Hematopoietic multipotent progenitor cell treated with erythropoietin and hydrocortisone succinate and interleukin-3 and kit ligand, for 6 days (in vitro differentiated cells): Measurements from ENCODE around the gene NRG4.
"Not testable (repeated sequence)": the region's sequence is repeated elsewhere in the genome, so short reads cannot be mapped to it uniquely, and the experiment has no call there.

Source experiments
- DNase-seq: peaks from one replicate; pipeline ENCODE4 v3.0.0-alpha.2; 2015

NRG4 gene

GRCh38 chr15:75992897-75993296 lies 19.3 kb downstream of the NRG4 start:
- no peak for DNase-seq

- no peak for DNase-seq
Observed at GRCh38 chr15:75989875-75990274, 22.3 kb downstream of the NRG4 start.

GRCh38 chr15:75989045-75989444 lies 23.2 kb downstream of the NRG4 start:
- no peak for DNase-seq

DNA sequence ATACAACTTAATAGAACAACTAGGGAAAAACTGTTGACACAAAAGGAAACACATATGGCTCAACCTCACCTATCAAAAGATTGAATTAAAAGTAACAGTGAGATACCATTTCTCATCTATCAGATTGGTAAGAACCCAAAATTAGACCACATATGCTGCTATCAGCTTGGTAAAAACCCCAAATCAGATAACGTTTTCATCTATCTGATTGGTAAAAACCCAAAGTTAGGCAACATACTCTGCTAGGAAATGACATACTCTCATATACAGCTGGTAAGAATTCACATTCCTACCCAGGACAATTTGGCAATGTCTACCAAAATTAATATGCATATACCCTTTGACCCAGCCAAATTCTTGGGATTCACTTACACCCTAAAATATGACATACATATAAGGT lies 26.3 kb downstream of the NRG4 start:
- DNase-seq: peak; percentile 59

GRCh38 chr15:75984706-75985105 lies 27.5 kb downstream of the NRG4 start:
- not testable (repeated sequence) for DNase-seq

DNA sequence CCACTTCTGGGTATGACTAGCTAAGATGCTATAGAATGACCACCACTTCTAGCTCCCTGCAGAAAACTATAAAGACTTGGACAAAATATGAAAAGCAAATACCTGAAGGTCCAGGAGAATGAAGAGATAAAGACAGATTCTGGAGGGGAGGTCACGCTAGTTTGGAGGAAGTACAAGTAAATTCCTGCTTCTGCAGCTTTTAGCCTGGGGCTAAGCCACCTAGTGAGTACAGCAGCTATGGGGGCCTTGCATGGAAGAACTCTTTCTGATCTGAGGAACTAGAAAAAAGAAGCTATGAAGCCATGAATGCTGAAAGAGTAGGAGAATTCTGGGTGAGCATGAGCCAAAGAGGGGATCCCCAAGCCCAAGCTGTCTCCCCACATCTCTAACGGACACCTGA lies 29.8 kb downstream of the NRG4 start:
- no peak for DNase-seq

GRCh38 chr15:75981149-75981815 lies 30.9 kb downstream of the NRG4 start:
- no peak for DNase-seq

GRCh38 chr15:75976766-75977165 lies 35.5 kb downstream of the NRG4 start:
- DNase-seq: peak; percentile 55

DNA sequence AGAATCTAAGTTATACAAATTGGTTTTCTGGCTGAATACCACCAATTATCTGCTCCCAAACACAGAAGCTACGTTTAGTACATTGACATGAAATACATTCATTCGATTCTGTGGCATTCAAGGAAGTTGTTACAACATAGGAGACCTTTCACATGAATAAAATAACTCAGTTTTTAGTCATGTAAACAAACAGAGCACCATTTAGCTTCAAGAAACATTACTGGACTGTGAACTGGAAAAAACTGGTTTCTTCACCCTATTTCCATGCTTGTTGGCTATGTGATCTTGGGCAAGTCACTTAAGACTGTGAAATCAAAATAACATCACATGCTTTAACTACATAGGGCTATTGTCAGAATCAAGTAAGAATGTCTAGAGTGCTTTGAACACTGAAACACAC lies 46.2 kb downstream of the NRG4 start:
- no peak for DNase-seq

DNA sequence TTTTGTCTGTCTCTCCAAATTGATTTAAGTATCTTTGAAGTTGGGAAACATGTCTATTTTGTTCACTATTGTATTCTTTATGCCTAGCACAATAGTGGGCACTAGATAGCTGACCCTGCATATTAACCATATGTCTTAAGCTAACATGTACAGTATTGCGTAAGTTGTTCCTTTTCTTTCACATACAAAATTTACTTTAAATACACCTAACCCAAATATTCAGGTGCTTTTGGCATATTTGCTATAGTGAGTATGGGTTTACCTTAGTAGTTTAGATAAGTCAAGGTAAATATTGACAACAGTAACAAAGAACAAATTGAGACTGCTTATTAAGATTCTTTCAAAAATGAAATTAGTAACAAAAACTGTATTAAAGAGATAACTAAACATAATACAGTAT lies 50.9 kb downstream of the NRG4 start:
- DNase-seq: no peak

DNA sequence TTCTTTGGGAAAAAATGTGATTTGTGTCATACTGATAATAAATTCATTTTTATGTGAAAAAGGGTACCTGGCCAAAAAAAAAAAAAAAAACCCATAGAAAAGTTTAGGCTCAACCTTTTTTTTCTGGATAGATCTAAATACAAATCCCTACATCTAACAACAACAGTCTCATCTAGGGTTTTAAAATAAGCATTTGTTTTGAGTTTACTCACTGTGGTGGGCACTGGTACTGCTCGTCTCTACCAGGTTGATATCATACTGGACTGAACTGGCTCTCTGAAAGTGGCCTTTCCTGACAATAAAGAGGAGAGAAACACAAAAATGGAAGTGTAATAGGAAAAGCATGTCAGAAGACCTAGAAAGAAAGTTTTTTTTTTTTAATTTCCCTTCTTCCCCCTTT lies 56.5 kb downstream of the NRG4 start:
- DNase-seq: no peak

DNA sequence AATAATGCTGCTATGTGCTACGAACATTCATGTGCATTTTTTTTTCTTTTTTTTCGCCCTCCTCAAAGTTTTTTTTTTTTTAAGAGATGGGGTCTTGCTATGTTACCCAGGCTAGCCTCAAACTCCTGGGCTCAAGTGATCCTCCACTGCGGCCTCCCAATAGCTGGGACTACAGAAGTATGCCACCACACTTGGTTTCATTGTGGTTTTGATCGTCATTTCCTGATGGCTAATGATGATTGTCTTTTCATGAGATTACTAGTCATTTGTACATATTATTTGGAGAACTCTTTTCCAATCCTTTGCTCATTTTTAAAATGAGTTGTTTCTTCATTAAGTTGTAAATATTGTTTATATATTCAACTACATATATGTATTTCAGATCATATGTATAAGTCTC lies 59.7 kb downstream of the NRG4 start:
- DNase-seq: peak; percentile 23

GRCh38 chr15:75948761-75949296 lies 63.4 kb downstream of the NRG4 start:
- DNase-seq: no peak

- DNase-seq: no peak
Observed at GRCh38 chr15:75947092-75947491, 65.1 kb downstream of the NRG4 start.

DNA sequence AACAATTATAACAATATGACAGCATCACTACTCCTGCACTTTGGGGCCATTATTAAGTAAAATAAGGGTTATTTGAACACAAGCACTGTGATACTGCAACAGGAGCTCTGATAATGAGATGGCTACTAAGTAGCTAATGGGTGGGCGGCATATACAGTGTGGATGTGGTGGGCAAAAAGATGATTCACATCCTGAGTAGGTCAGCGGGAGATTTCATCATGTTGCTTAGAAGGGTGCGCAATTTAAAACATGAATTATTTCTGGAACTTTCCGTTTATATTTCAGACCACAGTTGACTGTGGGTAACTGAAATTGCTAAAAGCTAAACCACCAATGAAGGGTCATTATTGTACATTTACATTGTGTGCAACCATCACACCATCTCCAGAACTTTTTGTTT lies 66.3 kb downstream of the NRG4 start:
- DNase-seq: peak; percentile 33

DNA sequence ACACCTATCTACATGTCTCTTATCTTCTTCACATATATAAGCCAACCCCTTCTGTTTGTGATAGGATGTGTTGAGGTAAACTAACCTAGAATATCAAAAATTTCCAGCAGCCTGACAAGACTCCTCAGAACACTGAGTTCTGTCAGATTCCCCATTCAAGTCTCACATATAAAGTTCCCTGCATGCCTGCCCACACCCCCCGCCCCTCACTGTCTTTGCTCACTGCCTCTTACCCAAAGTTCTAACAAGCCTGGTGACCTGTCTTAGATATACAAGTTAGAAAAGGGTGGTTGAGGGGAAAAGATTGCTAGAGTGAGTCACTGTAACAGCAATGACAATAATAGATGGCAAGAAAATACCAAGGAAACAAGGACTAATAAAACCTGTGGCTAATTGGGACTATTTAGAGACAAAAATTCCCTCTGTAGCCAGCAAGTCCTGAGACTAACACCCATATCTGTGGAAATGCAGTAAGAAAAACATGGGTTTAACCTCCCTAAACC lies 68.5 kb downstream of the NRG4 start:
- DNase-seq: no peak

GRCh38 chr15:75943246-75943645 lies 69.0 kb downstream of the NRG4 start:
- no peak for DNase-seq

DNA sequence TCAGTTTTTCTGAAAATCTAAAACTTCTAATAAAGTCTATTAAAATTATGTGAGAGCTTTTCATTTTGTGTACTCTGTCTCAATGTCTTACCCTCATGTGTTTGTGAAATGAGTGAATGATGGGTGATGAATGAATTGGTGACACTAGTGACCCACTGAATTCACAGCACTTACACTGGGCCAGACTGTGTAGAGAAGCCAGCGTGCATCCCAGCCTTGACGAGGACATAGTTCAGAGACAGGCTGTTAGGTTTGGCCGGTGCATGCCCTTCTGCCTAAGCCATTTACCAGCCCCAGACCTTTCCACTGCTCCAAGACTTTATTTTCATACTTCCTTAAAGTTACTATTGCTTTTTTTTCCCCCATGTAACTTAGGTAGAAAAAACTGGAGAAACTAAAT lies 69.8 kb downstream of the NRG4 start:
- DNase-seq: no peak

DNA sequence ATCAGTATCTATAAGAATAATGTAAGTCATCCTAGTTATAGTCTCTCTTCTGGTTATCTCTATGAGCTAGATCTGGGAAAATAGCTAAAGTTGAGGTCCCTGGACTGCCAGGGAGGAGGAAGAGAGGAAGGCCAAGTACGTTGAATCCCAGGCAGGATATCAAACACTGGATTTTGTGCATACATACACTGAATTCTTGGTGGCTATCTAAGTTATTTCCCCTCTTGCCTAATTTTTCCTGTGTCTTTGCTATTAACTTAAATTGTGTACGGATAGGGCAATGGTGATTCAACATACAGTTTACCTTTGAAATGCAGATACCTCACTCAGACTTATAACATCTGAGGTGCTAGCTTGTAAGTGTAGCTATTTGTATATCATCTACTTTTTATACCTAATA lies 81.4 kb downstream of the NRG4 start:
- no peak for DNase-seq

DNA sequence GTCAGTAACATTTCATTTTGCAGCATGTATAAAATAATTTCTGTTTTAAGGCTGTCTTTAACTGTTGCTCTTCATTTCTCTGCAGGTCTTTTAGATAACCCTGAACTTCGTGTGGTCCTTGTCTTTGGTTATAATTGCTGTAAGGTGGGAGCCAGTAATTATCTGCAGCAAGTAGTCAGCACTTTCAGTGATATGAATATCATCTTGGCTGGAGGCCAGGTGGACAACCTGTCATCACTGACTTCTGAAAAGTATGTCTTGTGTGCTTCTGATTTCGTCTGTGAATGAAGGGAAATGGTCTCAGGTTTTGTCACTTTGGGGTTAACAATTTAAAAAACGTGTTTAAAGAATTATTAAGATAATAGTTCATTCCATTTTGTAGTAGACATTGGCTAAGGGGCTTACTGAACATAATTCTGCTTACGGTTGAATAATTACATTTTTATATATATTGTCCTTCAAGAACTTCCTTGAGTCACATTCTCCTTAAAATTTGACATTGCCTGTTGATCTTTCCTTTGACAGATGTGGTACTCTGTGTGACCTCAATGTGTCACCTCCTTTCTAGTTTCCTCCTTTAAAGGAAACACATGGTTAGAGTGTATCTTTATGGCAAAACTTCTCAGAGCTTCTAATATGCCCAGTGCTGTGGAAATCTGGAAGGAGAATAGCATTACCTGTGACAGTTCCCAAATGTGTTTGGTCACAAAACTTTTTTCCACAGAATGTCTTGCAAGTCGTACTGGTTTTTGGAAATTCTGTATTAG lies 82.2 kb downstream of the NRG4 start:
- peak; percentile 58 for DNase-seq

- DNase-seq: peak; percentile 50
Observed at GRCh38 chr15:75928680-75929608, 83.3 kb downstream of the NRG4 start.

DNA sequence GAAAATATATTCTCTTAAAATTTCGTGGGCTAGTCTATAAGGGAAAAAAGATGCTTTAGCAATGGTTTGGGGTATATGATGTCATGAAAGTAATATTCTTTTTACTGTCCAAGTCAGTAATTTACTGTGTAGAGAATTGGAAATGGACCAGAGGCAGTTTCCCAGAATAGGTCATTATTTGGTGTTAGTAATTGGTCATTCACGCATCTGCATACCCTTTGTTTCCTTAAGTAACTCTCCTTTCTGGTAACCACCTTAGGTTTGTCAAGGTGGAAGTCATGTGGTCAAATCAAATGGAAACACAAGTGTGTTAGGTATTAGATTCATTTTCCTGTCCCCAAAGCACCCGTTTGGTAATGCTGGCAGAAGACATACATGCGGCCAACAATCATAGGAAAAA lies 84.6 kb downstream of the NRG4 start:
- no peak for DNase-seq

DNA sequence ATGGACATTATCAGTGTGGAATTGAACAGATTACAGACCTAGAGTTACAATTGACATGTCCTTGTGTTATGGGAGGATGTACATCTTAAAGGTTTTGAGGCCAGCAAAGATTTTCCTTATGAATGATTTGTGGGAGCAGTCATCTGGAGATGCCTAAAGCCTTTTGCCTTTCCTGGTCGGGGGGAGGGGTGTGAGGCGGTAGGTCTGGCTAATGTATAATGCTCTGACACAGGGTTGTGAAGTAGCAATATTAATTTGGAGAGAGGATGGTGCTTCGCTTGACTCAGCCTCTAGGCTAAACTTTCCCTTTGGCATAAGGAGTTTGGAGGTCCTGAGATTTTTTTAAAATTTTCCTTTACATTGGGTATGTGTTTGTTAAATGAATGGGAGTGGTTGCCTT lies 85.3 kb downstream of the NRG4 start:
- no peak for DNase-seq
